Activated naive CD8-positive, alpha-beta T cell (primary cell): ENCODE data around the gene MACF1.
"Not testable (repeated sequence)": the region's sequence is repeated elsewhere in the genome, so short reads cannot be mapped to it uniquely, and the experiment has no call there.

Experiments used
- H3K27ac Mint-ChIP-seq: one replicate; pipeline ENCODE4 v1.8.0; 2021; ENCODE audit warnings: mixed read lengths
- H3K27me3 Mint-ChIP-seq: one replicate; pipeline ENCODE4 v1.8.0; 2021; ENCODE audit warnings: mixed read lengths
- H3K36me3 Mint-ChIP-seq: one replicate; pipeline ENCODE4 v1.8.0; 2021; ENCODE audit warnings: mixed read lengths
- H3K4me1 Mint-ChIP-seq: one replicate; pipeline ENCODE4 v1.8.0; 2021; ENCODE audit warnings: low read depth, mixed read lengths
- H3K4me3 Mint-ChIP-seq: one replicate; pipeline ENCODE4 v1.8.0; 2021; ENCODE audit warnings: mild to moderate bottlenecking, mixed read lengths
- H3K9me3 Mint-ChIP-seq: one replicate; pipeline ENCODE4 v1.8.0; 2021; ENCODE audit warnings: low read depth, mixed read lengths

Gene MACF1

DNA sequence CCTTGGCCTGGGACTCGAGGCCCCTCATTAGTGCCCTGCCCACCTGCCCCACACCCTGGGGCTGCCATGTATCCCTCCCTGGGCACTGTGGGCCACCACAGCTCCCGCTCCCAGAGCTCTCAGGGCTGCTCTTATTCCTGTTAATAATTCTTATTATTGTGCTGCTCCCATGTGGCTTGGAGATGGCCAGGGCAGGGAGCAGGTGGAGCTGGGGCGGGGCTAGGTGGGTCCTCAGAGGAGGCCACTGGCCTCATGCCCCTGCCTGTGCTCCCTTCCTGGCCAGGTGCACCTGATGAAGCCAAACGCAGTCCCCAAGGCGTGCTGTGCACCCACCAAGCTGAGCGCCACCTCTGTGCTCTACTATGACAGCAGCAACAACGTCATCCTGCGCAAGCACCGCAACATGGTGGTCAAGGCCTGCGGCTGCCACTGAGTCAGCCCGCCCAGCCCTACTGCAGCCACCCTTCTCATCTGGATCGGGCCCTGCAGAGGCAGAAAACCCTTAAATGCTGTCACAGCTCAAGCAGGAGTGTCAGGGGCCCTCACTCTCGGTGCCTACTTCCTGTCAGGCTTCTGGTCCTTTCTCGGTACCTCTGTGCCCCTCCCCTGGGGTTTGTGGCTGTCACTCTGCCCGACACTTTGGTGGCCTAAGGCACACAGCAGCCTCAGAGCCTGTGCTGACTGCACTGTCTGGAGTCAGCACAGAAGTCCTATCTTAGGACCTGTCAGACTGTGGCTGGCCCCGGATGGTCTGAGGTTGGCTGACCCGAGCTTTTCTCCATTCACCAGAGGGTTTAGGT lies 321.1 kb downstream of the MACF1 start:
- Mint-ChIP-seq H3K9me3 (no peaks in the 10 kb centered on the region), H3K27ac (no peak overlapping the region), H3K27me3 (no peaks in the 10 kb centered on the region), H3K4me3 (no peak overlapping the region), H3K4me1 (peaks cover 4% of the 10 kb centered on the region), H3K36me3 (no peaks in the 10 kb centered on the region)

DNA sequence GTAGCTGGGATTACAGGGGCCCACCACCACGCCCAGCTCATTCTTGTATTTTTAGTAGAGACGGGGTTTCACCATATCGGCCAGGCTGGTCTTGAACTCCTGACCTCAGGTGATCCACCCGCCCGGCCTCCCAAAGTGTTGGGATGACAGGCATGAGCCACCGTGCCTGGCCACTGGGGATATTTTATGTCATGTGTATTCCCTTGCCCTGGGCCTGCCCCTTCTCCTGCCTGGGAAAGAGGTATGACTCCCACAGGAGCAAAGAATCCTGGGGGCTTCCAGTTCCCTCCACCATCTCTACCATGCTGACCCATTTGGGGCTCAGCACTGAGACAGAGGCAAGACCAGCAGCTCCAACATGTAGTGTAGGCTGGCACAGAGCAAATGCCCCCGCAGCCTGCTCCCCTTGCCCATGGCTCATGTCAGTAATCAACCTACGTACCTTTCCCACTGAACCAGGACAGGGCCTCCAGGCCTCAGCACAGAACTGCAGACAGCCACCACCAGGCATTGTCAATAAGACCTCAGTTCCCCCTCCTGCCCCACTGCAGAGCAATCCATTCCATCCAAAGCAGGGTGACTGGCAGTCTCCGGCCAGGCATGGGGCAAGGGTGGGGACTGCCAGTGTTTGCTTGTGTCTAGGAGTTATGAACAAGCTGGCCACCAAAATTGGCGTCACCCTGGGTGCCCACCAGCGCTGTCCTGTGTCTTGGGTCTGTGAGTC lies 322.1 kb downstream of the MACF1 start:
- peaks cover 4% of the 10 kb centered on the region for H3K4me1 Mint-ChIP-seq
- no peaks in the 10 kb centered on the region for H3K9me3 Mint-ChIP-seq
- H3K27ac Mint-ChIP-seq, result no peak overlapping the region
- no peaks in the 10 kb centered on the region for H3K27me3 Mint-ChIP-seq
- no peak overlapping the region for H3K4me3 Mint-ChIP-seq
- H3K36me3 Mint-ChIP-seq, result no peaks in the 10 kb centered on the region

DNA sequence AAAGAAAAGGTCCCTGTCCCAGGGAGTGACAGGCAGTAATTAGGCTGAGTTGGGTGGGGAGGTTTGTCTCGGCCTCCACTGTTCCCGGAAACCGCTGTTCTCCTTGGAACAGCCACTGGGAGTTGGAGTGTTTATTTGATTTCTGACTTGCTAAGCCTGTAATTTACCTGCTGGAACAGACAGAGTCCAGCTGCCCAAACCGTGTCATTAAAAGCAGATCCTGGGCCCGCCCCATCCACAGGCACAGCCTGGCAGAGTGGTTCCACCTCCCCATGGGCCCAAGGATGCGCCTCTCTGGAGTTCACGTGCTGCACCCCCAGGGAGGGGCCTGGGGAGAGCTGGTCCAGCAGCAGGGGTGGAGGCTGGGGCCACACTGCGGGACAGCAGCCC lies 322.7 kb downstream of the MACF1 start:
- H3K4me3 Mint-ChIP-seq, H3K27ac Mint-ChIP-seq, H3K36me3 Mint-ChIP-seq, H3K9me3 Mint-ChIP-seq, H3K27me3 Mint-ChIP-seq, H3K4me1 Mint-ChIP-seq: not testable (repeated sequence)

DNA sequence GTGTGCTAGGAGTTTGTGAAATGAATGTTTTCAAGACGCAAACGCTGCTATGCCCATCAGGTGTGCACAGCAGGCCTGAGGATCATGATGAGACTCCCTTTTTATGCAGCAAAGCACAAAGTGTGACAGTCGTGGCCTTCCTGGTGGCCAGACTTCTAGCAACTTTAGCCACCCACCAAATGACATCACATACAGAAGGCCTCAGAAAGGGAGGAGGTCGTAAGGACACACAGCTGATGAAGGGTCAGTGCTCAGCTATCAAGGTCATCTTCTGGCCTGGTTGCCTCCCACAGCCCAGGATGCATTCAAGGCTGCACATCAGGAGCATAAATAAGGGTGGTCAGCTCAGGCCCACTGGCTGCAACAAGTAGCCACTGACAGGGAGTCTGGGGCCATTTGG lies 323.6 kb downstream of the MACF1 start:
- no peak overlapping the region for H3K4me3 Mint-ChIP-seq
- H3K36me3 Mint-ChIP-seq, result peaks cover 6% of the 10 kb centered on the region
- peaks cover 4% of the 10 kb centered on the region for H3K4me1 Mint-ChIP-seq

DNA sequence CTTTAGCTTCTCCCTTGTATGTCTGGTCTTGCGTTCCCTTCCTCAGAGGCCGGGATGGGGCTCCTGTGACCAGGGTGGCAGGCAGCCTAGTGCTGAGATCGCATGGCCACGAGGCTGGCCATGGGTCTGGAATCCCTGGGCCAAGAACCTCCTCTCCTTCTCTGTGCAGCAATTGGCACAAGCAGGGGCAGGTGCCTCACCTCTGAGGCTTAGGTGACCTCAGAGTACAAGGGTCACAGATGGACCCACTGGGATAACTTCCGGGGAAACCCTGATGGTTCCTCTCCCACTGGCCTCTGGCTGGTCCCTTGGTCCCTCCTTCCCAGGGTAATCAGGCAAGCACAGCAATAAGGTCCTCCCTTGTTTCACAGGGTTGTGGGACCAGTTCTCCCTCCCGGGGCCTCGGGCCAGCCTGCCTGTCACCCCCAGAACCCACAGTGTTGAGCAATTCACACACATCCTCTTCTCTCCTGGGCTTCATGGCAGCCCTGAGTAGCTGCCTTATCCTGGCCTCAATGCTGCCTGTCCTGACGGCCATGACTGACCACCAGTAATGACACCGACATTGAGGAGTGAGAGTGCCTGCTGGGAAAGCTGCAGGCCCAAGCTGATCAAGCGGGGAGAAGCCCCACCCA lies 325.5 kb downstream of the MACF1 start:
- Mint-ChIP-seq H3K9me3 (no peaks in the 10 kb centered on the region), H3K27me3 (no peaks in the 10 kb centered on the region), H3K4me3 (no peak overlapping the region), H3K36me3 (peaks cover 6% of the 10 kb centered on the region), H3K4me1 (peaks cover 4% of the 10 kb centered on the region), H3K27ac (no peak overlapping the region)

More for the DNA sequence above, 323.6 kb downstream of the MACF1 start:
- no peaks in the 10 kb centered on the region for H3K27me3 Mint-ChIP-seq
- no peak overlapping the region for H3K27ac Mint-ChIP-seq
- no peaks in the 10 kb centered on the region for H3K9me3 Mint-ChIP-seq

DNA sequence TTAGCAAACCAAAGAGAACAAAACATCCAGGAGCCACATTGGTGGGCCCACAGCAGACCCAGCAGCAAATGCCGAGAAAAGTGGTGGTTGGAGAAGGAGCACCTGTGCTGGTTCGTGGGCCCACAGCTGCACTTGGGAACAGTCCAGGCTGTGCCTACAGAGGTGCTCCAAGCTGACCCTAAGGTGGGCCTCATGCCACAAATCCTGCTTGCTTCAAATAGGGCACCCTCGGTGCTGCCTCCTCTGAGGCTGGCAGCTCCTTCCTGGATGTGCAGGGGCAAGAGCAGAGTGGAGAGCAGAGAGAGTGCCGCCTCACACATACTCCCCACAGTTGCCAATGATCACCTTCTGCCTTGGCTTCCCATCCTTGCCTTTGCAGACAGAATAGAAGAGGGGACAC lies 327.0 kb downstream of the MACF1 start:
- H3K4me3 Mint-ChIP-seq, result no peak overlapping the region
- no peaks in the 10 kb centered on the region for H3K4me1 Mint-ChIP-seq
- H3K27ac Mint-ChIP-seq, result no peak overlapping the region
- H3K9me3 Mint-ChIP-seq, result no peaks in the 10 kb centered on the region
- no peaks in the 10 kb centered on the region for H3K27me3 Mint-ChIP-seq
- H3K36me3 Mint-ChIP-seq, result peaks cover 10% of the 10 kb centered on the region

DNA sequence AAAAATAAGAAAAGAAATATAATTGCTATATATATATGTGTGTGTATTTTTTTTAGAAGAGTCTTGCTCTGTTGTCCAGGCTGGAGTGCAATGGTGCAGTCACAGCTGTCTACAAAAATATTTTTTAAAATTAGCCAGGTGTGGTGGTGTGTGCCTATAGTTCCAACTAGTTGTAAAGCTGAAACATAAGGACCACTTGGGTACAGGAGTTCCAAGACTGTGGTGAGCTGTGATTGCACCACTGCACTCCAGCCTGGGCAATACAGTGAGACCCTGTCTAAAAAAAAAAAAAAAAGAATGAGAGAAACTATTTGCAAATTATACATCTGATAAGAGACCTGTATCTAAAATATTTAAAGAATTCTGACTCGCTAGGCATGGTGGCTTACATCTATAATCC lies 328.9 kb downstream of the MACF1 start:
- H3K4me1 Mint-ChIP-seq, result no peaks in the 10 kb centered on the region
- no peak overlapping the region for H3K4me3 Mint-ChIP-seq
- no peaks in the 10 kb centered on the region for H3K9me3 Mint-ChIP-seq
- peaks cover 10% of the 10 kb centered on the region for H3K36me3 Mint-ChIP-seq
- no peaks in the 10 kb centered on the region for H3K27me3 Mint-ChIP-seq
- no peak overlapping the region for H3K27ac Mint-ChIP-seq
